M059J (cell line): ENCODE measurements around the gene SLC36A1. TPM values are rescaled to one million over a fixed set of nuclear protein-coding genes. Genes with fewer than 3 reads are reported as not detected.
A peak's percentile ranks its signal among the peaks of the same experiment; 100 is the strongest.
"Not testable (repeated sequence)": the region's sequence is repeated elsewhere in the genome, so short reads cannot be mapped to it uniquely, and the experiment has no call there.

Source experiments
- DNase-seq: peaks from one replicate; pipeline ENCODE4 v3.0.0-alpha.2; 2012; ENCODE audit warnings: low read depth
- total RNA-seq: library from RNA; depleted of rRNA; stranded (reverse); fragments of >200 nt; shearing (Covaris generic); gene quantifications from 2 replicates; pipeline ENCODE4 v1.2.3, GENCODE V29; 2014; rRNA removed

The SLC36A1 gene
- total RNA-seq = 4.5 and 4.9 TPM in 2 replicates

DNA sequence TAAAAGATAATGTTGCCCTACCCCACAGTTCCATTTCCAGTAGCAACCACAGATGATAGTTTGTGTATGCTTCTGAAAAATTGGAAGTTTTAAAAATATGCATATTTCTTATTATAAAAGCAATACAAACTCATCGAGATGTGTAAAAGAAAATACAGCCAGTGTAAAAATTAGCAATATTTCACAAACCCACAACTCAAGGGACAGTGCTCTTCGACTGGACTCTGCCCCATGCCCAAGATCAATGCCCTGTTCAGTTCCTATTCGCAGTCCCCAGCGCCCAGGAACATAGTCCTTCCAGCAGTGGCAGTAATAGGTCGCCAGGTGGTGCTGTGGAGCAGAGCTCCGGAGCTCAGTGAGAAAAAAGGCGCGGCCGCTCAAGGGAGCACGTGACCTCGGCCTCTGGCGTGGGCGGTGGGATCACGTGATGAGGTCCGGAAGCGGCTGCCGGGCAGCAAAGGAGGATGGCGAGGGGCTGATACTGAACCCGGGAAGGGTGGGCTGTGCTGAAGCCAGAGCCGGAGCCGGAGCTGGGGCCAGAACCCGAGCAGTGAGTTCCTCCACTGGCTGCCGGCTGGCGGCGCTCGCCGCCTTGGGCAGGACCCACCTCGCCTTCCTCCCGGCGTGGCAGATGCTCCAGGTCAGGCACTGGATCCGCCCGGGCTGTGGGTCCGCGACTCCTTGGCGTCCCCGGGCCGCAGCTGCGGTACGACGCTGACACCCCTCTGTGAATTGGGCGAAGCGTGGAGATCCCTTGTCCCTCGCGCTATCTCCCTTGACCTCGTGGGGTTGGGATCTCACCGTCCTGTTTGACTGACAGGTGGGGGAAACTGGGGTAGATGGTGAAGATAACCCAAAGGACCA lies at the start of gene SLC36A1:
TSS of gene SLC36A1 (plus strand) at position 430 of the 864 bp plus-strand sequence. CDS start 11,190 bp downstream, outside the sequence.
- DNase-seq = peak; percentile 87

DNA sequence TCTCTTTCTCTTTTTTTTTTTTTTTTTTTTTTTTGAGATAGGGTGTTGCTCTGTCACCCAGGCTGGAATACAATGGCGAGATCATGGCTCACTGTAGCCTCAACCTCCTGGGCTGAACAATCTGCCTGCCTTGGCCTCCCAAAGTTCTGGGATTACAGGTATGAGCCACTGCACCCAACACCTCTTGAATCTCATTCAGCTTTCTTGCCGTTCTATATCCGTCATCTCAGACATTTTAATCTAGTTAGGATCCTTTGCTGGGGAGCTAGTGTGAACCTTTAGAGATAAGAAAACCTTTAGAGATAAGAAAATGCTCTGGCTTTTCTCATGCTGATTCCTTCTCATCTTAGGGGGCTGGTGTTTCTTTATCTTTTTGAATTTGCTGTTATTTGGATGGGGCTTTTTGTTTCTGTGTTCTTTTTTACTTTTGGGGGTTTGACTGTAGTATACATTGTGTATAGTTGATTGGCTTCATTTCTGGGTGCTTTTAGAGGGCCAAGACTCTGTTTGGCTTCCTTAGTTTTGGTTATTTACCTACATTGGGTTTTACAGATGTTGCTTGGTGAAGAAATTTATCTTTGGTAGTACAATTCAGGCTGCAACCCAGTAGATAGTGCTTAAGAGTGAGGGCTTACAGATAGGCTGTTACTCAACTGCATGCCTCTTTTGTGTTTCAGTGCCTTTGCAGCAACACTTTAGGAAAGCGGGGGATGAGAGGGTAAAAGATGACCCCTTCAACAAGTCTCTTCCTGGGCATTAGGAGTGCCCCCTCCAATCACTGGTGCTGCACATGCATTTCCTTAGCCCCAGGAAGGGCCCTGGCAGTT lies 41.9 kb upstream of the SLC36A1 start:
- no peak for DNase-seq

DNA sequence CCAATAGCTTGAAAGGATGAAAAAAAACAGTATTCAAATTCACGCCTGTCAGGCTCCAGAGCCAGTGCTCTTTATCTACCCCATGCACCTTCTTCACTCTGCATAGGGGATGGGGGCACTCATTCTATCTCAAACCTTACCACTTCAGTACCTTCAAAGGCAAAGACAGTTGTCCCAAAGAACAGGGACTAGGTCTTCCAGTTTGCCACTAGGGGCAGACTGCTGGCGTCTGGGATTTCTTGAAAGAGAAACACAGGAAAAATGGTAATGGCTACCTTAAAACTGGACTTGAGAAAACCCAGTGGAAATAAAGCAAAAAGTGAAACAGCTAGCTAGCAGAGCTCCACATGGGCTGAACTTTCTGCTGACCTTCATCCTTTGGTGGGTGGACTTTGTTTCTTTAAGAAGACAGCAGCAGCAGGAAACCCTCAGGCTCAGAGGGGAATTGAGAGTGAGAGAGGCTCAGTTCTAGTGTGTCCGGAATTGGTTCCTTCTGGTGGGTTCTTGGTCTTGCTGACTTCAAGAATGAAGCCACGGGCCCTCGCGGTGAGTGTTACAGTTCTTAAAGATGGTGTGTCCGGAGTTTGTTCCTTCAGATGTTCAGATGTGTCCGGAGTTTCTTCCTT lies 41.0 kb upstream of the SLC36A1 start:
- peak; percentile 26 for DNase-seq

DNA sequence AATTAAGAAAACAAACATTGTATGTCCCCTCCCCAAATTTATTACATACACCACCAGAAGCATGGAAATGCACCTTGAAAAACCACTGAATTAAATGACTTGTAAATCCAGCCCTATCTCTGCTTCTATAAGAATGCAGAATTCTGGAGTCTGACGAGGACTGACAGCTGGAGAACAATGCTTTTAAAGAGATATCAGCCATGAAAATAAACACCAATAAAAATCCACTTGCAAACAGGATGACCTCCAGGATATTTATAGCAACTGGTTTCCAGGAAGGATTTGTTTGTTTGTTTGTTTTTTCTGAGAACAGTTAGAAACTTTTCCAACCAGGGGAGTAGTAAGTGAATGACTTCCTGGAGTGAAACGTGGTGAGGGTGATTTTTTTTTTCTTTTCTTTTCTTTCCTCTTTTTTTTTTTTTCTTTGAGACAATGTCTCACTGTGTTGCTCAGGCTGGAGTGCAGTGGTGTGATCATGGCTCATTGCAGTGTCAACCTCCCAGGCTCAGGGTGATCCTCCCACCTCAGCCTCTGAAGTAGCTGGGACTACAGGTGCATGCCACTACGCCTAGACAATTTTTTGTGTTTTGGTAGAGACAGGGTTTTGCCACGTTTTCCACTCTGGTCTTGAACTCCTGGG lies 38.7 kb upstream of the SLC36A1 start:
- no peak for DNase-seq

DNA sequence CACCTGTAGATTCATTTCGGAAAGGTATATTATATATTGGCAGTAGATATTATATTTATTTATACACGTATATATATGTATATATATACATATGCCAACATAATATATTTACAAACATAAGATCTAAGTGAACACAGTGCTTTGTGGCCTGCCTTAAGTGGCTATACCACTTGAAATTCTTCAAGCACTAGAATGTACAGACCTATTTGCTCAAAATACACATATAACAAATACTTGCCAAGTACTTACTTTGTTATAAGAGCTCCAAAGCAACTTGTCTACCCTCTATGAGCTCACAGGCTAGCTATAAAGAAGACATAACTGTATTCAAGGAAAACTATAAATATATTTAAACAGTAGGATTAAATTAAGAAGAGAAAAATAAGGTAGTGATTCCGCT lies 33.6 kb upstream of the SLC36A1 start:
- DNase-seq = no peak

DNA sequence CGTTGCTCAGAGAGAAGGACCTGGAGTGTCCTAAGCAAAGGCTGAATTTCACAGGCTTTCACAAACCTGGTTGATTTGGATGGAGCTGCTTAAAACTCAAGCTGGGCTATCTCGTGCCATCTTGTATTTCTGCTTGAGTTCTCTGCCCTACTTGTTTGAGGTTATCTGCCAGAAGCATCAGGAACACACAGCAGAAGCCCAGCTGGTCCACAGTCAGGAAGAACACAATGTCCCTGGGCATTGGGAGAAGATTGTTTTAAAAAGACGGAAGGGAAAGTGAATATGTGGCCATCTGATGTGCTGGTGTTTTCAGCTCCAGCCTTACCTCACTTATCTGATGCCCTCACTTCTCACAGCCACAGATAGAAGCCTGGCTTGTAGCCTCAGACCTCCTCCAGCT lies 32.9 kb upstream of the SLC36A1 start:
- DNase-seq = no peak

DNA sequence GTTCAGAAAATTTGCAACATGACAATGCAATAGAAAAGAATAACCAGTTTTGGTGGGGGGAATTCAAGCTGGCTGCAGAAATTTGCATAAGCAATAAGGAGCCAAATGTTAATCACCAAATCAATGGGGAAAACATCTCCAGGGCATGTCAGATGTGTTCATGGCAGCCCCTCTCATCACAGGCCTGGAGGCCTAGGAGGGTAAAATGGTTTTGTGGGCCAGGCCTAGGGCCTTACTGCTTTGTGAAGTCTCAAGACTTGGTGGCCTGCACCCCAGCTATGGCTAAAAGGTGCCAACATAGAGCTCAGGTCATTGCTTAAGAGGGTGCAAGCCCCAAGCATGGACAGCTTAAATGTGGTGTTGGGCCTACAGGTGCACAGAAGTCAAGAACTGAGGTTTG lies 29.7 kb upstream of the SLC36A1 start:
- DNase-seq = no peak

DNA sequence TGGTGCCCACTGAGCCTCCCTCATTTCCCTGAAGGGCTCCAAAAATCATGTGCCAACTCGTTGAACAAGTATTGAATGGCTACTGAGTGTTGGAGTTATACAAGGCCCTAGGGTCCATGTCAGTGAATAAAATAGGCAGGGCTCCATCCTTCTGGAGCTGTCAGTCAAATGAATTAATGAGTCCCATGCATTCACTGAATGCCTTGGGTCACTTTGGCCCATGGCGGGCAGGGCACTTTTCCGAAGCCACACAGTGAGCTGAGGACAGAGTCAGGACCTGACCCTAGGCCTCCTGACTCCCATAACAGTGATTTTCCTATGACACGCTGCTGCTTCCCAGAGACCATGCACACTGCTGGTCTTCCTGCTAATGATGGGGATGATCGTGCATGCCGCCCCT lies 27.3 kb upstream of the SLC36A1 start:
- no peak for DNase-seq

DNA sequence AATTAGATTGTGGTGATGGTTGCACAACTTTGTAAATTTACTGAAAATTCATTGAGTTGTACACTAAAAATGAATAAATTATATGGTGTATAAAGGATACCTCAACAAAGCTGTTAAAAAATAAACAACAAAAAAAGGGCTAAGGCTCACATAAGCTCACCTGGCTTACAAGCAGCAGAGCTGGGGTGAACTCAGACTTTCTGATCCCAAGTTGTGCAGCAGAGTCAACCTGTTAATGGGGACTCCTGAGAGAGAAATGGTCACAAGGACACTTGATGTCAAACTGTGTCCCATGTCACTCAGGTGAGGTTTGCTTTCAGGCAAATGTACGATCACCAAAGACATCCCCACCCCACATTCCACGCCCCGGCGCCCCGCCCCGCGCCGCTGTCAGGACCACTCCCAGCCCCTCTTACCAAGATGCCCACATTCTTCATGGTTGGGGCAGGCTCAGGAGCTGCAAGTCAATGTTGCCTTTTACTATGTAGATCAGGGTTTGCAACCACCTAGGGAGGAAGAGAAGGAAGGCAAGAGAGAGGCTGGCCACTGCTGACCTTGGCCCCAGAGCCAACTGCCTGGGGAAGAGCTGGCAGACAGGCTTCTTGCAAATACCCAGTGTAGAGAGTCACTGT lies 22.4 kb upstream of the SLC36A1 start:
- no peak for DNase-seq

DNA sequence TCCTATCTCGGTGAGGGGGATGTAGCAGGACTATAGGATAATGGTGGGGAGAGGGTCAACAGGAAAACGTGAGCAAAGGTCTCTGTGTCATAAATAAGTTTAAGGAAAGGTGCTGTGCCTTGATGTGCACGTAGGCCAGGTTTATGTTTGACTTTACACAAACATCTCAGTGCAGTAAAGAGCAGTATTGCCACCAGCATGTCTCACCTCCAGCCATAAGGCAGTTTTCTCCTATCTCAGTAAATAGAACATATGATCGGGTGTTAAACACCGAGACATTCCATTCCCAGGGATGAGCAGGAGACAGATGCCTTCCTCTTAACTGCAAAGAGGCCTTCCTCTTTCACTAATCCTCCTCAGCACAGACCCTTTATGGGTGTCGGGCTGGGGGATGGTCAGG lies 21.1 kb upstream of the SLC36A1 start:
- DNase-seq = not testable (repeated sequence)

DNA sequence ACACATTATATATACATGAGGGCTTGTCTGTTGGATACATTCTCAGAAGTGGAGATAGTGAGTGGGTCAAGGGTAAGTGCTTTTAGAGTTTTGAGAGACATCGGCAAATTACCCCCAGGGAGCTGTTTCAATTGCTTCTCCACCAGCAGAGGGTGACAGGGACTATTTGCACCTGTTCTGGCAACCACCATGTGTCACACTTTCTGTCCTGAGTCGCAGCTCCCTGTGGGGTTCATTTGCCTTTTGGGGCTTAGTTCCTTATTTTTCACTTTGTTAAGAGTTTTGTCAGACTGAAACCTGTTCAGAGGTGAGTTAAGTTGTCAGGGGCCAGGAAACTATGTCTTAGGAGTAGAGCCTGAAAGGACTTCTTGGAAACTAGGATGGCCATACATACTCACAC lies 20.1 kb upstream of the SLC36A1 start:
- DNase-seq = no peak

DNA sequence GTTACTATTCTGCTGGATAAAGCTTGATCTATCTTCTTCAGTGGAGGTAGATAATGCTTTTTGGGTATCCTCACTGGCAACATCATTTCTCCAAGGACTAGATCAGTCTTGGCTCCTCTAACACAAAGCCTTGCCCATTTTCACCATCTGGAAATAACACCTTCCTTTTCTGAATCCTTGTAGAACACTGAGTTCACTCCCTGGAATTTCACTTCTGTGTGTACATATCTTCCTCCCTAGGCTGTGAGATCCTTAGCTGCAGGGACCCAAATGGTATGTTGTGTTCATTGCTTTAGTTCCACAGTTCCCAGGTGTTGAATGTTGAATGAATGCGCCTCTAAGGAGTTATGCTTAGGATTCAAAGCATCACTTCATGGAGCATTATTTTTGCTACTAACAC lies 16.7 kb upstream of the SLC36A1 start:
- no peak for DNase-seq

DNA sequence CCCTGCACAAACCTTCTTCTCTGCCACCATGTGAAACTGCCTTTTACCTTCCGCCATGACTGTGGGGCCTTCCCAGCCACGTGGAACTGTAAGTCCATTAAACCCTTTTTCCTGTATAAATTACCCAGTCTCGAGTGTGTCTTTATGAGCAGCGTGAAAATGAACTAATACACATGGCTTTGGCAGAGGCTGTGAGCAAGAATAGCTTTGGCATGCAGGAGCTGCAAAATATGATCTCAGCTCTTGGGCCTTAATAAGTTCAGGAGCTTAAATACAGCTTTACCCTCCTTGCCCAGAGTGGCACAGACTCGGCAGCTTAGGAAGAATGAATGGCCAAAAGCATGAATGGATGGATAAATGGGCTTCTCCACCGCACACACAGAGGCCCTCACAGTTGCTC lies 15.7 kb upstream of the SLC36A1 start:
- DNase-seq = no peak

DNA sequence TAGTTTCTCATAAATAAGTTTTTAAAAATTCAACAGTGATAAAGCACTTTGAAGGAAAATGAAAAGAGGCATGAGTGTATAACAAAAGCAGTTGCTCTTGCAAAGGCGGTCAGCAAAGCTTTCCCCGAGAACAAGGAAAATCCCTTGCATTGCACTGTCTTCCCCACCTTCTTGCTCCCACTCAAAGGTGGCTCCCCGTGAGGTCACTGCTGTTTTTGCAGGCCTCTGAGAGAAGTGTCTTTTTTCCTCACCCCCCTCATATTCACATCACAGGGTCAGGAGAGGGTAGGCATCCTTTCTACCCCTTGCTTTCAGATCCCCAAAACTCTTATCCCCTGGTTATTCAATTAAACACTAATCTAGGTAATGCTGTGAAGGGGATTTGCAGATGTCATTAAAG lies 15.2 kb upstream of the SLC36A1 start:
- no peak for DNase-seq

DNA sequence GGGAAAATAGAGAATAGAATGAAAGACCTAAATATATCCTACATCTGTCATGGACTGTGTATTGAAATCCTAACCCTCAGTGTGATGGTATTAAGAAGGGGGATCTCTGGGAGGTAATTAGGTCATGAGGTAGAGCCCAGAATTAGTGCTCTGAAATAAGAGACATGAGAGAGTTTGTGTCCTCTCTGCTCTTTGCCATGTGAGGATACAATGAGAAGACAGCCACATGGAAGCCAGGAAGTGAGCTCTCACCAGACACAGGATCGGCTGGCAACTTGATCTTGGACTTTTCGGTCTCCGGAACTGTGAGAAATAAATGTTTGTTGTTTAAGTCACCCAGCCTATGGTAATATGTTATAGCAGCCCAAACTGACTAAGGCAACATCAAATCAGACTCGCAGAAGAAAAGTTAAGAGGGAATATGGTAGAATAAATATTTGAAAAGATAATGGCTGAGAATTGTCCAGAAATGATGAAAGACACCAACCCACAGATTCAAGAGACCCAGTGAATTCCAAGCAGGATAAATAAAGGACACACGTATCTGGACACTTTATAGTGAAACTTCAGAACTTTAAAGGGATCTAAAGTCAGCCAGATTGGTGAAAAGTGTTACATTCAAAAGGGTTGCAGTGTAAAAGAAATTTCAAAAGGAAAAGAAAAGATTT lies 12.7 kb upstream of the SLC36A1 start:
- no peak for DNase-seq

DNA sequence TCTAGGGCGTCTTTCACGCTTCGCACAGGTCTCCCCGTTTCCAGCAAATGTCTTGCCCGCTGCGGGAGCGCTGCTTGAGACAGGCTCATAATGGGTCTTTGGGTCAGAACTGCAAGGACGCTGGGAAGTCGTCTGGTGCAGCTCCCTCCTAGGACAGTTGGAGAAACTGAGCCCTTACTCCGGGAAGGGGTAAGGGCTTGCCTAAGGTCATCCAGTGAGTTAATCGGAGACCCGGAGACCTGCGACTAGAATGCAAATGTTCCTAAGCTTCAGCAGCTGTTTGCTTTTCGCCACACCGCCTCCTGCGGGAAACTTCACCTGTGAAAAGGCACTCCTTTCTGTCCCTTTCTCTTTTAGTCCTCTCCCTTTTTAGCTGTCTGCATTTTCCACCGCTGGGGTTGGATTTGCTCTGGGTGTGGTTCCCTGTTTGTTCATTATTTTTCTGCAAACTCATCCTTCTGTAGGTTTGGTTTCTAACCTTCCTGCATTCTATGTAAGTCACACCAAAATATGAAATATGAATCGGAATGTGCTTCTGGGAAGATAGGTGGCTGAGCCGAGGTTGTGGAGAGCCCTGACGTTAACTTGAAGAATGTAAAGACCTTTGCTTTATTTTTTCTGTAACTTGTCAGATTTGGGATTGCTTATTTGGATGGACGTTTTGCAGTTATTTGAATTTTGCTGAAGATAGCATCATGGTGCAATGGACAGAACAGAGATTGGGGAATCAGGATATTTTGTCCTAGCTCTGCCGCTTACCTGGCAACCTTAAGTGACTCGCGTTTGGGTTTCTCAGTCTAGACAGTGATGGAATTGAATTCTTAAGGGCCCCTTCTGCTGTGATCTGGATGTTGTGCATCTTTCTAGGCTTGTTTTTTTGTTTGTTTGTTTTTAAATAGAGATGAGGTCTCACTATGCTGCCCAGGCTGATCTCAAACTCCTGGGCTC lies 909 bp downstream of the SLC36A1 start:
- DNase-seq = peak; percentile 36

DNA sequence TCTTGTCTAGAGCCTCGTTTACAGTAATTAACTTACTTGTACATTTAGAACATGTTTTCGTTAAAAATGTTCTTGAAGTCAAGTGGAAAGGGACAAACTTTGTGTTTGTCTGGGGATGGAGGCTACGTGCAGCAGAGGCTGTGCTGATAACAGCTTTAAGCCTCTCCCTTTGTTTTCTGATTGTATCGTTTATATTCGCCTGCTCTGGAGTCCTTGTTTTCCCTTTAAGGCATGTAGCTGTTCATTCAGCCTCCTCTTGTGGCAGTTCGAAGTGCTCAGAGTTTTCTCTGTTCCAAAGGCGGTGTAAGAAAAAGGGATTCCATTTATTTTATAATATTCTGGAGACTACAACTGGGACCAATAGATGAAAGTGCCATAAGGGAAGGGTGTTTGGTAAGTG lies 1.9 kb downstream of the SLC36A1 start:
- no peak for DNase-seq

DNA sequence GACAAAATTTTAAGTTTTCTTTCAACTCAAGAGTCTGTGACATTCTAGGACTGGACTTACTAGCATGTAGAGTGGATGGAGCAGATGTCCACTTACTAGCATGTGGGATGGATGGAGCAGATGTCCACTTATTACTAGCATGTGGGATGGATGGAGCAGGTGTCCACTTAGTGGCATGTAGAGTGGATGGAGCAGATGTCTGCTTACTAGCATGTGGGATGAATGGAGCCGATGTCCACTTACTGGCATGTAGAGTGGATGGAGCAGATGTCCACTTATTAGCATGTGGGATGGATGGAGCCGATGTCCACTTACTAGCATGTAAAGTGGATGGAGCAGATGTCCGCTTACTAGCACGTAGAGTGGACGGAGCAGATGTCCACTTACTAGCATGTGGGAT lies 2.4 kb downstream of the SLC36A1 start:
- no peak for DNase-seq

DNA sequence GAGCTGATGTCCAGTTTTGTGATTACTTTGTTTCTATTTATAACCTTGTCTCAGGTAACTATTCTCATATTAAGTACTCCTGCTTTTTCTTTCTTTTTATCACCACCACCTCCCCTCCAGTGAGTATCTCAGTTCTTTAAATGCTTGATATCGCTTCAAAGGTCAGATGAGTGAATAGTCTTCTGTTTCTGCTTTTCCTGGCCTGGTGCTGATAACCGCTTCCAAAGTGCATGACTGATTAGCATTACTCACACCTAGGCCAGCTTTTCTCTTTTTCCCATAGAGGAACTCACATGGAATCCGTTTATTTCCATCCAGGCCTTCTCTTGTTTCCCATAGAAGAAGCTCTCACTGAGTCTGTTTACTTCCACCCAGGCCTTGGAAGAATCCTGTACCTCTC lies 3.2 kb downstream of the SLC36A1 start:
- no peak for DNase-seq
